ENCODE data around the gene PHKB. TPM values are rescaled to one million over a fixed set of nuclear protein-coding genes. Genes with fewer than 3 reads are reported as not detected.

Gene PHKB
- total RNA-seq, 3 donors from 2014 or later = 12.7 to 17.2 (median 13.0) TPM

DNA sequence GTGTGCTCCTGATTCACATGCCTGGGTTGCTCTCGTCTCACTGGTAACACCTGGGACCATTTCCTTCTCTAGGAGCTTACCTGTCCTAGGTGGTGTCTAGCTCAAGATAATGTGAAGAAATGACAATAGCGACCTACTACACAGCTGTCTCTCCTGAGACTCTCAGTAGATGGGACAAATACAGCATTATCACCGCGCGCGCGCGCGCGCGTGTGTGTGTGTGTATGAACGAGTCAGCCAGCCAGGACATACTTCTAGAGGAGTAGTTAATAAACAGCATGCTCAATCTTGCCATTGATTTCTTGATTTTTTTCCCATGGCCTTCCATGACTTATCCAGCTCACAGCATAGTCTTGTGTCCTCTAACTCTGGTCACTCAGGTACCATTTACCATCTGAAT is 268.6 kb downstream of the PHKB start:
- DNase-seq (no peak), ATAC-seq (no peak)
- Mint-ChIP-seq H3K9me3 (no peaks in the 10 kb centered on the region), H3K4me1 (ENCODE audit: low read depth) (peaks cover 4% of the 10 kb centered on the region), H3K36me3 (ENCODE audit: insufficient read depth) (no peaks in the 10 kb centered on the region), H3K4me3 (no peak overlapping the region), H3K27me3 (ENCODE audit: low read depth) (peaks cover 4% of the 10 kb centered on the region)

GRCh38 chr16:47731252-47731651 is 270.1 kb downstream of the PHKB start:
- Mint-ChIP-seq H3K4me1 (ENCODE audit: low read depth) (peaks cover 4% of the 10 kb centered on the region), H3K36me3 (ENCODE audit: insufficient read depth) (no peaks in the 10 kb centered on the region), H3K27me3 (ENCODE audit: low read depth) (peaks cover 4% of the 10 kb centered on the region), H3K9me3 (no peaks in the 10 kb centered on the region), H3K4me3 (no peak overlapping the region)
- ATAC-seq (no peak), DNase-seq (no peak)

DNA sequence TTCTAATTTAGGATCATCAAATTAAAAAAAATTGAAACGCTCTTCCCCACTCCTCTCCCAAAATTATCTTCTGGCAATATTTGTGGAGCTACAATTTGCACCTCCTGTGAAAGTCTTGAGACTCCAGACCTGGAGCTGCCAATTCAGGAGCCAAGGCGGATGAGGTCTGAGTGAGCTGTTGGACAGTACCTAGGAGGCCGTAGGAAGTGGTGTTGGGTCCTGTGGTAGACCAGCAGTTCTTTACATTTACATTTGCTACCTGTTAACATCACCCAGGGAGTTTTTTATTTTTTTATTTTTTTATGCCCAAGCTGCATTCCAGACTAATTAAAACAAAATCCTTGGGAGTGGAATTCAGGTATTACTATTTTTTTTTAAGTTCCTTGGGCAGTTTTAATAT is 271.0 kb downstream of the PHKB start:
- Mint-ChIP-seq H3K36me3 (ENCODE audit: insufficient read depth) (no peaks in the 10 kb centered on the region), H3K27me3 (ENCODE audit: low read depth) (peaks cover 4% of the 10 kb centered on the region), H3K9me3 (no peaks in the 10 kb centered on the region), H3K4me3 (no peak overlapping the region), H3K4me1 (ENCODE audit: low read depth) (peaks cover 4% of the 10 kb centered on the region)
- DNase-seq (no peak), ATAC-seq (no peak)

DNA sequence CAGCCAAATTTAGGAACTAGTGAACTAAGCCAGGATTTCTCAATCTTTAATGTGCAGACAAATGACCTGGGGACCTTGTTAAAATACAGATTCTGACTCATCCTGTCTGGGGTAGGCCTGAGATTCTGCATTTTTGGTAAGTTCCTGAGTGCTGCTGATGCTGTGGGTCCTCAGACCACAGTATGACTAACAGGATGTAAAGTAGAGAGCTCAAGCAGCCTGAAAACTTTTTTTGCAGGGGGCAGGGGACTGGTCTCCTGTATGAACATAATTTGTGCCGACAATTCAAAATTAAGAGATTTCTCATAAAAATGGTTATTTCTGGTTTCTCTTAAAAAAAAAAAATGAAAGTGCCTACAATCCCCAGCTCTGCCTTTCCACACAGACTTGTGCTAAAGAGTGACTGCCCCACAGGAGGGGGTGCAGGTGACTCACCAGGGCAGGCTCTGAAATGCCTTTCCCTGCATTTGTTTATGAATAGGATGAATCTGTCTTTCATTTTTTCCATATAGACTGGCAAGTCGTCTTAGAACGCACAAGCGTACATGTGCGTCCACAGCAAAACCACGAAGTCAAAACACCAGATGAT is 271.5 kb downstream of the PHKB start:
- Mint-ChIP-seq H3K4me3 (no peak overlapping the region), H3K9me3 (no peaks in the 10 kb centered on the region), H3K36me3 (ENCODE audit: insufficient read depth) (no peaks in the 10 kb centered on the region), H3K27me3 (ENCODE audit: low read depth) (peaks cover 4% of the 10 kb centered on the region), H3K4me1 (ENCODE audit: low read depth) (peaks cover 4% of the 10 kb centered on the region)
- ATAC-seq (peak; percentile 65 to 70), DNase-seq (no peak)

- no peak overlapping the region for H3K4me3 Mint-ChIP-seq
- H3K4me1 Mint-ChIP-seq (ENCODE audit: low read depth) = peaks cover 4% of the 10 kb centered on the region
- H3K27me3 Mint-ChIP-seq (ENCODE audit: low read depth) = peaks cover 4% of the 10 kb centered on the region
- no peak for DNase-seq
- H3K9me3 Mint-ChIP-seq = peaks cover 5% of the 10 kb centered on the region
- no peaks in the 10 kb centered on the region for H3K36me3 Mint-ChIP-seq (ENCODE audit: insufficient read depth)
- no peak for ATAC-seq
Measured at GRCh38 chr16:47734081-47734857, 273.1 kb downstream of the PHKB start.

DNA sequence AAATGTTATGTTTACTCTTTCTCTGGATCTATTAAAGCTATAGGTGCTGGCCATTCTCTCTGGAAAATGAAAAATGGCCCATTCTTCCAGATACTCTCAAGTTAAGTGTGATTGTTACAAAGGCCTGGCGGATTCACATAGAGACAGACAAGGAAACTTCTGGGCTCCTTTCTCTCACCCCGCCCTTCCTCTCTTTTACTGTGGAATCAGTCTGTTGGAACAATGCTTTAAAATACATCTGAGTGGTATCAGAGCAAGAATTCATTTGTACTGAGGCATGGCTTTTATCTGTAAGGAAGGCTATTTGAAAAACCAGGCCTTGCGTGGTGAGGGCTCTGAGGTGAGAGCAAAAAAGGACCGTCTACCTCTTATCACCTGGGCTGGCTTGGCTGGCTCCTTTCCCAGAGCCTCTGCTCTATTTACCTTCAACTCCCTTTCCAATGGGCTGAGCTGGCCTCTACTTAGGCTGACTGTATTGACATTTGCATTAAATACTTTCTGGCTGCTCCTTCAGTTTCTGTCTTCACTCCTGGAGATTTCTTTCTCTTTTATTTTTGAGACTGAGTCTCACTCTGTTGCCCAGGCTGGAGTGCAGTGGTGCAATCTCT is 274.0 kb downstream of the PHKB start:
- no peak overlapping the region for H3K4me3 Mint-ChIP-seq
- no peaks in the 10 kb centered on the region for H3K36me3 Mint-ChIP-seq (ENCODE audit: insufficient read depth)
- peaks cover 4% of the 10 kb centered on the region for H3K27me3 Mint-ChIP-seq (ENCODE audit: low read depth)
- peaks cover 4% of the 10 kb centered on the region for H3K4me1 Mint-ChIP-seq (ENCODE audit: low read depth)
- H3K9me3 Mint-ChIP-seq = peaks cover 5% of the 10 kb centered on the region
- ATAC-seq (no peak), DNase-seq (no peak)

GRCh38 chr16:47750371-47750770 is 289.2 kb downstream of the PHKB start:
- H3K36me3 Mint-ChIP-seq (ENCODE audit: insufficient read depth) = no peaks in the 10 kb centered on the region
- DNase-seq (no peak), ATAC-seq (no peak)
- H3K4me3 Mint-ChIP-seq = no peak overlapping the region
- peaks cover 7% of the 10 kb centered on the region for H3K27me3 Mint-ChIP-seq (ENCODE audit: low read depth)
- no peaks in the 10 kb centered on the region for H3K9me3 Mint-ChIP-seq
- no peaks in the 10 kb centered on the region for H3K4me1 Mint-ChIP-seq (ENCODE audit: low read depth)

Other genes starting within 250 kb of the PHKB start
- gene ITFG1, start 268 bp upstream of the PHKB start, total RNA-seq = 10 to 100 TPM; 20.1 to 24.1 (median 20.9) TPM

All from activated T-cell treated with anti-CD3 and anti-CD28 coated beads, Interleukin-2, amount 50 U/mL, for 4 hours (primary cell).